K562 (cell line): ENCODE data around the gene PIEZO2. TPM values are rescaled to one million over a fixed set of nuclear protein-coding genes. Genes with fewer than 3 reads are reported as not detected.

Experiments used
- ATAC-seq: fragments of 200-7000 bp; cut with Tn5 transposase; 3 replicates; pipeline ENCODE4 v1.9.1; 2020; ENCODE audit warnings: moderate library complexity
- BruUV-seq: library from RNA; stranded (reverse); fragments of 400-500 nt; replicated peaks from 2 replicates; lab custom pipeline; 2021; lab: Mats Ljungman, UMichigan
- CTCF ChIA-PET: fragments of 300-600 bp; formaldehyde crosslinking; extraction: SDS; loops from one replicate; lab custom pipeline; 2021; ENCODE audit warnings: low intra/inter-chr PET ratio; lab: Yijun Ruan, JAX
- POLR2A ChIA-PET: fragments of 300-600, 350-650 bp; sonication (Branson Sonifier 250); formaldehyde crosslinking; extraction: SDS; loops from one replicate; lab custom pipeline; 2021; ENCODE audit warnings: antibody characterized with exemption, inconsistent platforms; lab: Yijun Ruan, JAX
- DNase-seq, 4 experiments: peaks; one replicate each; pipeline versions ENCODE4 v3.0.0 to v3.0.0-alpha.2; 2011 to 2018; ENCODE audit warnings: low spot score in 3 of 4, mixed read lengths in 3 of 4; ENCODE audit errors: extremely low read depth in 1 of 4
- FAIRE-seq: peaks from 2 replicates; lab custom pipeline; 2011; peaks lifted over from hg19 to GRCh38; lab: Jason Lieb, UNC
- H2AFZ ChIP-seq: 2 replicates; pipeline ENCODE4 v1.6.0; 2011; ENCODE audit warnings: low read depth, low read length, control low read depth, inconsistent platforms
- H3K27ac ChIP-seq: fragments of 200-600 bp; 3 replicates; pipeline ENCODE4 v1.8.0; 2011; ENCODE audit warnings: low read depth, mild to moderate bottlenecking, control low read depth, inconsistent platforms, low read length, moderate library complexity, mixed read lengths; ENCODE audit errors: extremely low read depth
- H3K27me3 ChIP-seq, 2 experiments: fragments of 300-600 bp in 1 of 2; 2 replicates in 1 of 2; 3 replicates in 1 of 2; pipeline versions ENCODE4 v1.6.0 to v1.8.0; 2011; ENCODE audit warnings: inconsistent platforms in 2 of 2, low read length in 2 of 2, mild to moderate bottlenecking in 1 of 2, mixed read lengths in 1 of 2, moderate library complexity in 1 of 2; ENCODE audit not compliant: control insufficient read depth in 2 of 2, insufficient read depth in 2 of 2
- H3K36me3 ChIP-seq: fragments of 300-600 bp; 3 replicates; pipeline ENCODE4 v1.8.0; 2011; ENCODE audit warnings: mild to moderate bottlenecking, low read length, inconsistent platforms; ENCODE audit not compliant: control insufficient read depth, insufficient read depth
- H3K4me1 ChIP-seq, 2 experiments: fragments of 200-600 bp in 1 of 2; replicated peaks in 1 of 2; 2 replicates in 1 of 2; 3 replicates in 1 of 2; pipeline versions ENCODE4 v1.5.1 to v1.8.0; 2011; ENCODE audit warnings: inconsistent platforms in 2 of 2, low read length in 2 of 2, mild to moderate bottlenecking in 1 of 2, mixed read lengths in 1 of 2, moderate library complexity in 1 of 2; ENCODE audit not compliant: control insufficient read depth in 2 of 2, insufficient read depth in 2 of 2
- H3K4me2 ChIP-seq: 2 replicates; pipeline ENCODE4 v1.6.1; 2011; ENCODE audit warnings: low read length, control low read depth, inconsistent platforms, mixed read lengths; ENCODE audit not compliant: insufficient read depth
- H3K4me3 ChIP-seq: fragments of 200-600 bp; sonication (generic), shearing (Covaris generic); 2 replicates; pipeline ENCODE4 v1.5.1; 2016; ENCODE audit warnings: control low read depth, inconsistent platforms
- H3K79me2 ChIP-seq: fragments of 200-600 bp; 3 replicates; pipeline ENCODE4 v1.8.0; 2011; ENCODE audit warnings: low read length, inconsistent platforms; ENCODE audit not compliant: control insufficient read depth, insufficient read depth
- H3K9ac ChIP-seq, 2 experiments: 2 replicates each; pipeline versions ENCODE4 v1.6.0 to v1.6.1; 2011; ENCODE audit warnings: low read depth in 2 of 2, low read length in 2 of 2, control low read depth in 1 of 2, inconsistent platforms in 1 of 2, mild to moderate bottlenecking in 1 of 2, mixed read lengths in 1 of 2; ENCODE audit not compliant: insufficient read depth in 1 of 2
- H3K9me1 ChIP-seq: one replicate; pipeline ENCODE4 v1.6.0; 2011; ENCODE audit warnings: inconsistent platforms, mild to moderate bottlenecking, low read length, moderate library complexity; ENCODE audit not compliant: control insufficient read depth, insufficient read depth
- H3K9me3 ChIP-seq: replicated peaks from 2 replicates; pipeline ENCODE4 v1.5.1; 2011; ENCODE audit warnings: low read depth, low read length, inconsistent platforms; ENCODE audit not compliant: control insufficient read depth, insufficient read depth
- H4K20me1 ChIP-seq: replicated peaks from 2 replicates; pipeline ENCODE4 v1.6.1; 2011; ENCODE audit warnings: low read length, inconsistent platforms, mixed read lengths; ENCODE audit not compliant: control insufficient read depth, insufficient read depth
- ETV1 ChIP-seq: fragments of 450-650 bp; conservative IDR thresholded peaks from 2 replicates; pipeline ENCODE4 v1.6.1; 2016; ENCODE audit warnings: missing genetic modification characterization, control low read depth, low read depth, missing compliant biosample characterization
- FOSL1 ChIP-seq: fragments of 200-800 bp; sonication (Bioruptor generic); conservative IDR thresholded peaks from 2 replicates; pipeline ENCODE4 v1.6.1; 2016; ENCODE audit warnings: missing genetic modification characterization, missing compliant biosample characterization
- FOXP1 ChIP-seq: sonication (generic); formaldehyde crosslinking; IDR thresholded peaks from 2 replicates; pipeline ENCODE4 v1.8.0; 2022; ENCODE audit warnings: mild to moderate bottlenecking, missing genetic modification reagents
- KAT2B ChIP-seq: IDR thresholded peaks from one replicate; pipeline ENCODE4 v1.6.1; 2012; ENCODE audit warnings: low read depth, mild to moderate bottlenecking, control low read depth, inconsistent platforms, low read length, moderate library complexity
- MEIS2 ChIP-seq: fragments of 450-650 bp; IDR thresholded peaks from 2 replicates; pipeline ENCODE4 v1.6.1; 2014; ENCODE audit warnings: mild to moderate bottlenecking; ENCODE audit not compliant: partially characterized antibody
- MTA3 ChIP-seq: fragments of 450-650 bp; formaldehyde crosslinking; IDR thresholded peaks from 2 replicates; pipeline ENCODE4 v1.6.1; 2017; ENCODE audit warnings: mild to moderate bottlenecking, borderline replicate concordance
- NFYB ChIP-seq: IDR thresholded peaks from 2 replicates; pipeline ENCODE4 v1.6.1; 2011; ENCODE audit warnings: mild to moderate bottlenecking, moderate library complexity; ENCODE audit not compliant: insufficient read length; ENCODE audit errors: extremely low read depth
- NR1H2 ChIP-seq: sonication (generic); formaldehyde crosslinking; IDR thresholded peaks from 2 replicates; pipeline ENCODE4 v1.4.0; 2020; ENCODE audit warnings: mild to moderate bottlenecking, missing genetic modification reagents
- PTRF ChIP-seq: fragments of 450-650 bp; IDR thresholded peaks from 2 replicates; pipeline ENCODE4 v1.6.1; 2016; ENCODE audit warnings: mild to moderate bottlenecking, missing genetic modification characterization, missing compliant biosample characterization
- SRF ChIP-seq, 2 experiments: fragments of 250-450, 450-650 bp in 1 of 2; sonication (Bioruptor Pico) in 1 of 2; sonication (generic) in 1 of 2; formaldehyde crosslinking; IDR thresholded peaks; 2 replicates each; pipeline versions ENCODE4 v1.5.0 to v1.5.1; 2020 to 2022; ENCODE audit warnings: mild to moderate bottlenecking in 1 of 2, missing genetic modification reagents in 1 of 2
- TFAP4 ChIP-seq: sonication (generic); formaldehyde crosslinking; IDR thresholded peaks from 2 replicates; pipeline ENCODE4 v1.8.0; 2022; ENCODE audit warnings: missing genetic modification reagents, mild to moderate bottlenecking, moderate library complexity, borderline replicate concordance
- WGBS: fragments of 100-300 bp; shearing (Covaris generic); methylation state at CpG from one replicate; pipeline ENCODE4 v1.1.6; 2016; ENCODE audit warnings: low coverage, mixed read lengths; ENCODE audit not compliant: insufficient coverage; ENCODE audit errors: missing lambda C conversion rate; 5-methylcytosine and 5-hydroxymethylcytosine counted together
- in situ Hi-C: fragments of 300-500 bp; cut with MboI; formaldehyde crosslinking; loops from 4 replicates; pipeline ENCODE4 v1.15.0; 2018; ENCODE audit warnings: inconsistent platforms, mixed read lengths
- intact Hi-C: fragments of 100-400 bp; cut with micrococcal nuclease; formaldehyde crosslinking; loops from 2 replicates; pipeline ENCODE4 v1.14.2; 2022
- polyA plus RNA-seq, 8 experiments: library from polyadenylated mRNA; depleted of rRNA in 4 of 8; stranded (reverse) in 5 of 8; unstranded in 3 of 8; fragments of >200 nt; fragmentation: Nextera tagmentation in 2 of 8; fragmentation: Illumina TruSeq in 1 of 8; extraction: Ambion mirVana in 2 of 8; extraction: Trizol in 1 of 8; gene quantifications; 2 replicates each; pipeline versions ENCODE4 v1.2.1 to v1.2.3, GENCODE V29; 2011 to 2014; ENCODE audit warnings: inconsistent platforms in 1 of 8, missing spikeins in 1 of 8
- total RNA-seq, 7 experiments: library from RNA; depleted of rRNA in 6 of 7; stranded (reverse); fragments of >200 nt in 6 of 7; fragmentation: Illumina TruSeq in 2 of 7; extraction: Trizol in 2 of 7; gene quantifications; 2 replicates each; pipeline versions ENCODE4 v1.2.1 to v1.2.3, GENCODE V29; 2011 to 2021; ENCODE audit warnings: low replicate concordance in 1 of 7
- TF ChIP-seq, protein P1 (sequence below): fragments of 250-450 bp; sonication (Bioruptor Pico); IDR thresholded peaks from 2 replicates; pipeline ENCODE4 v1.4.0; 2020; ENCODE audit warnings: mild to moderate bottlenecking, moderate library complexity
- TF ChIP-seq, protein P2 (sequence below): fragments of 450-650 bp; formaldehyde crosslinking; IDR thresholded peaks from 2 replicates; pipeline ENCODE4 v1.4.0; 2022; ENCODE audit warnings: missing genetic modification characterization

Gene PIEZO2
- total and polyA plus RNA-seq, 9 of the 15 experiments (the other 6 are each of a cell fraction or from before 2014, with no cell fraction given): 0.54 to 4.1 (median 2.0) TPM

GRCh38 chr18:10707294-10707693, 442.1 kb downstream of the PIEZO2 start:
- H3K9me1 ChIP-seq: no peaks in the 10 kb centered on the region
- BruUV-seq: no TSS peak
- CTCF ChIA-PET: no interaction called here
- H3K36me3 ChIP-seq: no peaks in the 10 kb centered on the region
- H3K4me1 ChIP-seq: no peaks in the 10 kb centered on the region
- H3K79me2 ChIP-seq: no peaks in the 10 kb centered on the region
- H3K27me3 ChIP-seq: peaks cover 50 to 62% of the 10 kb centered on the region in 2 experiments
- H3K4me3 ChIP-seq: no peak overlapping the region
- no peak for TF ChIP-seq NFYB
- no peak for TF ChIP-seq SRF (CRISPR knock-in tag; IDR thresholded peaks at IDR 0.05)
- H3K9ac ChIP-seq: no peak overlapping the region
- no peaks in the 10 kb centered on the region for H3K9me3 ChIP-seq
- H3K27ac ChIP-seq: no peak overlapping the region
- no peaks in the 10 kb centered on the region for H4K20me1 ChIP-seq
- POLR2A ChIA-PET: no interaction called here
- FAIRE-seq: no peak
- 0% methylated on average over 6 of the region's 6 CpGs for WGBS
- in situ Hi-C loops: no loop called here
- no peak overlapping the region for H2AFZ ChIP-seq
- ATAC-seq: no peak
- intact Hi-C loops: no loop called here
- no peak for DNase-seq
- no peak overlapping the region for H3K4me2 ChIP-seq

GRCh38 chr18:10705786-10706185, 443.6 kb downstream of the PIEZO2 start:
- Histone ChIP-seq H3K36me3 (no peaks in the 10 kb centered on the region), H3K9ac (no peak overlapping the region), H3K27me3 (peaks cover 53 to 62% of the 10 kb centered on the region in 2 experiments), H3K27ac (no peak overlapping the region), H3K79me2 (no peaks in the 10 kb centered on the region), H3K4me1 (no peaks in the 10 kb centered on the region), H3K9me3 (no peaks in the 10 kb centered on the region), H3K9me1 (no peaks in the 10 kb centered on the region), H4K20me1 (no peaks in the 10 kb centered on the region), H2AFZ (no peak overlapping the region), H3K4me2 (no peak overlapping the region), H3K4me3 (no peak overlapping the region)
- CTCF ChIA-PET: no interaction called here
- DNase-seq: no peak
- WGBS: 2% methylated on average over 3 of the region's 3 CpGs
- no peak for FAIRE-seq
- in situ Hi-C loops (no loop called here), intact Hi-C loops (no loop called here)
- POLR2A ChIA-PET: no interaction called here
- no TSS peak for BruUV-seq
- no peak for ATAC-seq
- TF ChIP-seq MEIS2 (no peak), FOXP1 (CRISPR knock-in tag) (no peak), NR1H2 (CRISPR knock-in tag) (no peak), MTA3 (no peak), FOSL1 (tag) (no peak), TFAP4 (CRISPR knock-in tag) (no peak), KAT2B (no peak), ETV1 (no peak), PTRF (tag) (no peak)
- TF ChIP-seq, protein P1, sequence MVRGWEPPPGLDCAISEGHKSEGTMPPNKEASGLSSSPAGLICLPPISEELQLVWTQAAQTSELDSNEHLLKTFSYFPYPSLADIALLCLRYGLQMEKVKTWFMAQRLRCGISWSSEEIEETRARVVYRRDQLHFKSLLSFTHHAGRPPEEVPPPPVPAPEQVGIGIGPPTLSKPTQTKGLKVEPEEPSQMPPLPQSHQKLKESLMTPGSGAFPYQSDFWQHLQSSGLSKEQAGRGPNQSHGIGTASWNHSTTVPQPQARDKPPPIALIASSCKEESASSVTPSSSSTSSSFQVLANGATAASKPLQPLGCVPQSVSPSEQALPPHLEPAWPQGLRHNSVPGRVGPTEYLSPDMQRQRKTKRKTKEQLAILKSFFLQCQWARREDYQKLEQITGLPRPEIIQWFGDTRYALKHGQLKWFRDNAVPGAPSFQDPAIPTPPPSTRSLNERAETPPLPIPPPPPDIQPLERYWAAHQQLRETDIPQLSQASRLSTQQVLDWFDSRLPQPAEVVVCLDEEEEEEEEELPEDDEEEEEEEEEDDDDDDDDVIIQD (CRISPR knock-in tag): no peak
- TF ChIP-seq, protein P2, sequence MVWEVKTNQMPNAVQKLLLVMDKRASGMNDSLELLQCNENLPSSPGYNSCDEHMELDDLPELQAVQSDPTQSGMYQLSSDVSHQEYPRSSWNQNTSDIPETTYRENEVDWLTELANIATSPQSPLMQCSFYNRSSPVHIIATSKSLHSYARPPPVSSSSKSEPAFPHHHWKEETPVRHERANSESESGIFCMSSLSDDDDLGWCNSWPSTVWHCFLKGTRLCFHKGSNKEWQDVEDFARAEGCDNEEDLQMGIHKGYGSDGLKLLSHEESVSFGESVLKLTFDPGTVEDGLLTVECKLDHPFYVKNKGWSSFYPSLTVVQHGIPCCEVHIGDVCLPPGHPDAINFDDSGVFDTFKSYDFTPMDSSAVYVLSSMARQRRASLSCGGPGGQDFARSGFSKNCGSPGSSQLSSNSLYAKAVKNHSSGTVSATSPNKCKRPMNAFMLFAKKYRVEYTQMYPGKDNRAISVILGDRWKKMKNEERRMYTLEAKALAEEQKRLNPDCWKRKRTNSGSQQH: no peak
